HG03045 (cell line): ENCODE measurements around the gene MYH15.
A peak's percentile ranks its signal among the peaks of the same experiment; 100 is the strongest.
"Not testable (repeated sequence)": the region's sequence is repeated elsewhere in the genome, so short reads cannot be mapped to it uniquely, and the experiment has no call there.

Experiments
- ATAC-seq: cut with Tn5 transposase; IDR thresholded peaks from one replicate; pipeline ENCODE4 v1.9.1; 2021; ENCODE audit warnings: mild to moderate bottlenecking, moderate library complexity; ENCODE audit not compliant: unreplicated experiment

Gene MYH15

GRCh38 chr3:108391917-108392593 lies 118.3 kb downstream of the MYH15 start:
- ATAC-seq: no peak

- ATAC-seq: no peak
Observed at GRCh38 chr3:108389372-108389771, 121.0 kb downstream of the MYH15 start.

- ATAC-seq: peak; percentile 63
Observed at GRCh38 chr3:108388136-108389132, 122.0 kb downstream of the MYH15 start.

- ATAC-seq: no peak
Observed at GRCh38 chr3:108387063-108387462, 123.3 kb downstream of the MYH15 start.

GRCh38 chr3:108383306-108383705 lies 127.1 kb downstream of the MYH15 start:
- no peak for ATAC-seq

GRCh38 chr3:108381529-108382140 lies 128.8 kb downstream of the MYH15 start:
- ATAC-seq: no peak

GRCh38 chr3:108380128-108380795 lies 130.1 kb downstream of the MYH15 start:
- ATAC-seq: no peak

GRCh38 chr3:108378952-108379342 lies 131.4 kb downstream of the MYH15 start:
- not testable (repeated sequence) for ATAC-seq

GRCh38 chr3:108378153-108378951 lies 132.0 kb downstream of the MYH15 start:
- ATAC-seq: no peak

- ATAC-seq: no peak
Observed at GRCh38 chr3:108377384-108377783, 133.0 kb downstream of the MYH15 start.

- no peak for ATAC-seq
Observed at GRCh38 chr3:108376026-108376425, 134.4 kb downstream of the MYH15 start.

- ATAC-seq: no peak
Observed at GRCh38 chr3:108359011-108359410, 151.4 kb downstream of the MYH15 start.

- no peak for ATAC-seq
Observed at GRCh38 chr3:108357042-108357441, 153.4 kb downstream of the MYH15 start.

GRCh38 chr3:108354562-108354961 lies 155.8 kb downstream of the MYH15 start:
- ATAC-seq: no peak

GRCh38 chr3:108352176-108352575 lies 158.2 kb downstream of the MYH15 start:
- ATAC-seq: no peak

- ATAC-seq: no peak
Observed at GRCh38 chr3:108346301-108347227, 163.8 kb downstream of the MYH15 start.

GRCh38 chr3:108345492-108346205 lies 164.7 kb downstream of the MYH15 start:
- no peak for ATAC-seq

GRCh38 chr3:108343491-108343890 lies 166.9 kb downstream of the MYH15 start:
- no peak for ATAC-seq
